Mucosa of descending colon (tissue), 3 donors: ENCODE data around the gene MRPS14. TPM values are rescaled to one million over a fixed set of nuclear protein-coding genes. Genes with fewer than 3 reads are reported as not detected.

ENCODE experiments used
- ATAC-seq: fragments of 200-7000 bp; cut with Tn5 transposase; one replicate; pipeline ENCODE4 v1.9.1; 2020; ENCODE audit warnings: mild to moderate bottlenecking, moderate library complexity
- DNase-seq, 3 donors: peaks; one replicate each; pipeline ENCODE4 v3.0.0-alpha.2; 2020
- H3K36me3 ChIP-seq: fragments of 200-600 bp; one replicate; pipeline ENCODE4 v1.8.0; 2021; ENCODE audit warnings: low read depth, mild to moderate bottlenecking
- H3K4me1 ChIP-seq: fragments of 200-600 bp; one replicate; pipeline ENCODE4 v1.8.0; 2021; ENCODE audit warnings: low read depth, mild to moderate bottlenecking
- H3K4me3 ChIP-seq: fragments of 200-600 bp; one replicate; pipeline ENCODE4 v1.8.0; 2021; ENCODE audit warnings: mild to moderate bottlenecking
- H3K9me3 ChIP-seq: fragments of 200-600 bp; one replicate; pipeline ENCODE4 v1.8.0; 2021; ENCODE audit warnings: mild to moderate bottlenecking
- CTCF ChIP-seq: fragments of 200-600 bp; IDR thresholded peaks from one replicate; pipeline ENCODE4 v1.8.0; 2022; ENCODE audit warnings: antibody characterized with exemption, mild to moderate bottlenecking
- intact Hi-C, 2 donors: fragments of 100-400 bp; cut with DNase I in 1 of 2; cut with micrococcal nuclease in 1 of 2; formaldehyde crosslinking; loops; one replicate each; pipeline versions ENCODE4 v1.11.0 to v1.11.1; 2022; cut with DNase I, micrococcal nuclease
- total RNA-seq, 3 donors: library from RNA; stranded (reverse); fragmentation: NEBNext Ultra II Directional in 2 of 3; extraction: Animal tissue kit (Norgen Biotek cat#: 25700) in 2 of 3; gene quantifications; one replicate each; pipeline versions ENCODE4 v1.2.1 to v1.2.4, GENCODE V29; 2021 to 2023
- donor health status: DM: no; HTN: no; CAD: no; lungs with moderate emphysema.
- donor health status: DM: no; HTN: no; CAD: no.
- donor health status: DM: no; HTN: yes; CAD: no.

Gene MRPS14
- total RNA-seq, 3 donors from 2014 or later, result 24.0 to 29.5 (median 26.2) TPM

- DNase-seq, result no peak
- intact Hi-C loops, result loop anchor here in 1 of 2 donors (10.0 kb wide), 1 partner anchor 222 kb away; no protein-coding TSS in a partner anchor
Observed at GRCh38 chr1:174997041-174997440, 26.2 kb downstream of the MRPS14 start.

GRCh38 chr1:174996476-174996875 lies 26.7 kb downstream of the MRPS14 start:
- Histone ChIP-seq H3K4me1 (peaks cover 19% of the 10 kb centered on the region), H3K4me3 (no peak overlapping the region), H3K9me3 (no peaks in the 10 kb centered on the region), H3K36me3 (no peaks in the 10 kb centered on the region)
- no peak for TF ChIP-seq CTCF
- DNase-seq (no peak), ATAC-seq (no peak)
- intact Hi-C loops, result loop anchor here in 1 of 2 donors (10.0 kb wide), 1 partner anchor 222 kb away; no protein-coding TSS in a partner anchor

More at GRCh38 chr1:174997041-174997440, 26.2 kb downstream of the MRPS14 start:
- no peaks in the 10 kb centered on the region for H3K9me3 ChIP-seq
- no peak for TF ChIP-seq CTCF
- H3K4me1 ChIP-seq, result peaks cover 23% of the 10 kb centered on the region
- H3K36me3 ChIP-seq, result no peaks in the 10 kb centered on the region
- H3K4me3 ChIP-seq, result no peak overlapping the region
- ATAC-seq, result no peak

- intact Hi-C loops, result loop anchor here in 1 of 2 donors (10.0 kb wide), 1 partner anchor 221 kb away; no protein-coding TSS in a partner anchor
- Histone ChIP-seq H3K4me1 (peaks cover 13% of the 10 kb centered on the region), H3K36me3 (no peaks in the 10 kb centered on the region), H3K4me3 (no peak overlapping the region), H3K9me3 (no peaks in the 10 kb centered on the region)
- no peak for TF ChIP-seq CTCF
- ATAC-seq (no peak), DNase-seq (no peak)
Observed at GRCh38 chr1:174995916-174996315, 27.3 kb downstream of the MRPS14 start.

GRCh38 chr1:174995121-174995520 lies 28.1 kb downstream of the MRPS14 start:
- Histone ChIP-seq H3K4me1 (peaks cover 13% of the 10 kb centered on the region), H3K9me3 (no peaks in the 10 kb centered on the region), H3K36me3 (no peaks in the 10 kb centered on the region), H3K4me3 (no peak overlapping the region)
- ATAC-seq, result no peak
- intact Hi-C loops, result loop anchor here in 1 of 2 donors (10.0 kb wide), 1 partner anchor 220 kb away; no protein-coding TSS in a partner anchor
- no peak for TF ChIP-seq CTCF
- no peak for DNase-seq

- no peak for ATAC-seq
Observed at GRCh38 chr1:174991473-174991872, 31.8 kb downstream of the MRPS14 start.

More at GRCh38 chr1:174991473-174991872, 31.8 kb downstream of the MRPS14 start:
- H3K36me3 ChIP-seq, result no peaks in the 10 kb centered on the region
- DNase-seq, result no peak
- no peak for TF ChIP-seq CTCF
- H3K4me1 ChIP-seq, result no peaks in the 10 kb centered on the region
- H3K9me3 ChIP-seq, result no peaks in the 10 kb centered on the region
- intact Hi-C loops, result loop anchor here in 1 of 2 donors (10.0 kb wide), 1 partner anchor 217 kb away; no protein-coding TSS in a partner anchor
- H3K4me3 ChIP-seq, result no peak overlapping the region
